HG02623 (cell line): ENCODE measurements around the gene OSBPL7.

Experiments
- ATAC-seq: cut with Tn5 transposase; IDR thresholded peaks from one replicate; pipeline ENCODE4 v1.9.1; 2021; ENCODE audit warnings: moderate library complexity; ENCODE audit not compliant: unreplicated experiment

Gene OSBPL7

GRCh38 chr17:47829870-47830269 is 8.3 kb upstream of the OSBPL7 start:
- no peak for ATAC-seq

GRCh38 chr17:47823519-47823918 is 1.9 kb upstream of the OSBPL7 start:
- no peak for ATAC-seq

- no peak for ATAC-seq
Measured at GRCh38 chr17:47822785-47823184, 1.2 kb upstream of the OSBPL7 start.

GRCh38 chr17:47821031-47821423 is 567 bp downstream of the OSBPL7 start:
- no peak for ATAC-seq

GRCh38 chr17:47820033-47820789 is 1.4 kb downstream of the OSBPL7 start:
- no peak for ATAC-seq

- ATAC-seq = no peak
Measured at GRCh38 chr17:47819475-47819874, 2.1 kb downstream of the OSBPL7 start.

GRCh38 chr17:47818002-47818695 is 3.4 kb downstream of the OSBPL7 start:
- no peak for ATAC-seq

- no peak for ATAC-seq
Measured at GRCh38 chr17:47816947-47817346, 4.6 kb downstream of the OSBPL7 start.

- no peak for ATAC-seq
Measured at GRCh38 chr17:47816111-47816735, 5.4 kb downstream of the OSBPL7 start.

- ATAC-seq = no peak
Measured at GRCh38 chr17:47815106-47815918, 6.3 kb downstream of the OSBPL7 start.

- no peak for ATAC-seq
Measured at GRCh38 chr17:47813512-47814031, 8.0 kb downstream of the OSBPL7 start.

- no peak for ATAC-seq
Measured at GRCh38 chr17:47813077-47813476, 8.5 kb downstream of the OSBPL7 start.

- no peak for ATAC-seq
Measured at GRCh38 chr17:47812146-47812920, 9.3 kb downstream of the OSBPL7 start.

- ATAC-seq = no peak
Measured at GRCh38 chr17:47811709-47812108, 9.9 kb downstream of the OSBPL7 start.

- no peak for ATAC-seq
Measured at GRCh38 chr17:47810901-47811635, 10.5 kb downstream of the OSBPL7 start.

- ATAC-seq = no peak
Measured at GRCh38 chr17:47810200-47810821, 11.3 kb downstream of the OSBPL7 start.

GRCh38 chr17:47808830-47809480 is 12.6 kb downstream of the OSBPL7 start:
- ATAC-seq = no peak

- no peak for ATAC-seq
Measured at GRCh38 chr17:47808036-47808829, 13.4 kb downstream of the OSBPL7 start.
